Kidney tubule cell (primary cell): Measurements from ENCODE around the gene SLC6A9.

ENCODE experiments used
- DNase-seq: peaks from one replicate; pipeline ENCODE4 v3.0.0-alpha.2; 2018; ENCODE audit warnings: low spot score

SLC6A9 gene

GRCh38 chr1:44048532-44049215 lies 17.4 kb upstream of the SLC6A9 start:
- DNase-seq = no peak

- DNase-seq = no peak
These were observed 15.9 kb upstream of the SLC6A9 start for GRCh38 chr1:44047131-44047530.

DNA sequence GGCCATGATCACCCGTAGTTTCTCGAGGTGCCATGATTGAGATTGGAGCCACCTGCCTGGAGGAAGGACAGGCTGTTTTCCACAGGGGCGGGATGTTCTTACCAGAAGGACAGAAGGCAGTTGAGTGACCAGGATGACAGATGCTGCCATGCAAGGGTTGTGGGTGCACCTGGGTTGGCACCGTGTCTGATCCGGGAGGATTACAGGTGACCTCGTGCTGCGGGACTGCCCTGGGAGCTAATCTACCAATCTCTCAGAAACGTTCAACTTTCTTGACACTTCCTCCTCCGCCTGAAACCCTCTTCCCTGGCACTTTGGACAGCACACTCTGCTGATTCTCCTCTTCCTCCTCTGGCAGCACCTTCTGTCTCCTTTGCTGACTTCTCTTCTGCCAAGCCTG lies 13.8 kb upstream of the SLC6A9 start:
- no peak for DNase-seq

DNA sequence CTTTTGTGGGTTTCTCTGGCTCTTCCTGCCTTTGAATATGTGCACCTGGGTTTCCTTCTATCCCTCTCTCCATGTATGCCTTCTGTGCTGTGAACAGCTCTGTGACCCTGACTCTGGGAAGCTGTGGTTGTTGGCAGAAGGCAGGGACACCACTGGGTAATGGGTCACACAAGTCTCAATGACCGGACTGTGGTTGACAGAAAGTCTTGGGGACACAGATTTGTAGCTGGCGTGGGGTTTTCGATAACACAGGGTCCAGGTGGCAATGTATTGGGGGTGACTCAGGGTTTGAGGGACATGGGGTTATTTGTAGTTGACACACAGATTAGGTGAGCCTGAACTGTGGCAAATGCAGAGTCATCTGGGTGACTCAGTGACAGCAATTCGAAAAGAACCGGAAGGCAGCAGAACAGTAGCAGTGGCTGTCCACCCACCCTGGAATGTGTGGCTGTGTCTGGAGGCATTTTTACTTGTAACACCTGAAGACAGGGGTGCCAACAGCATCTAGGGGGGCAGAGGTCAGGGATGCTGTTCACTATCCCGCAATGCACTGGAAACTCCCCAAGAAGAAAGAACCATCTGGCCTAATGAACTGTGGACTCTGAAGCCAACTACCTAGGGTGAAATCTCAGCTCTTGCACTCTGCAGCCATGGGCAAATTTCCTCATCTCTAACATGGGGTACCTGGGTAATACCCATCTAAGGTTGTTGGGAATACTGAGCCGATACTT lies 13.0 kb upstream of the SLC6A9 start:
- peak; percentile 69 for DNase-seq

DNA sequence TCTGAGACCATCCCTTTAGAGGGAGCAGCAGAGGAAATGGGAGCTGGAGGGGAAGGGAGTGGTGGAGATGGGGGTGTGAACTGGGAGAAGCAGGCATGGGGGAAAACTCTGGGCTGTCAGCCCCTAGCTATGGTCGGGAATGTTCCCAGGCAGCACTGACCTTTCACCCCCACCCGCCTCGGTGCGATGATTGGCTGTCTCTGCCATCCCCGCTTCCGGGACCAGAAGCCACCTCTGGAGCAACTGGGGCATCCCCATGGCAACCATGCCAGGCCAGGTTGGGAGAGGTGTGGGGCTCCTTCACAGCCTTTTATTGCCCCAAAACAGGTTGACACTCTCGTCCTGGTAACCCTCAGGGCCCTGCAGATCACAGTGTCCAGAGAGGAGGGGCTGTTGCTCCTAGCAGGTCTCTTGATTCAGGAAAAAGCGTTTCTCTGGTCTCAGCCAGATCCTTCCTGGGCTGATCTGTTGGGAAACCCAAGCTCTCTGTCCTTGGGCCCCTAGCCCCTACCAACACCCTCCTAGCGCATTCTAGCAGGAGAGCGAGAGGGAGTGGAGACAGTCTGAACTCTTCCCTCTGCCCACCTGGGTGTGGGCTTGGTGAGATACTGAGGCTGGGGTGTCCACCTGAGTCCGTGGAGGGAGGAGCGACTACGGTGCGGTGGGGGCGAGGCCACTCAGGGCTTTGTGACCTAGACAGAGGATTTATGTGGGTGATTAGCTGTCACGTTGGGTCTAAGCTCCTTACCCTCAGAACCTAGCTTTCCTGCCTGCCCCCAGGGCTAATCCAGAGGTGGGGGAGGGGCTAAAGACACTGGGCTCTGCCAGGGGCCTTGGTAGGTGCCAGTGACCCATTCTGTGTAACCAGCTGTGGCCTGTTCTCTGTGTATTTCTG lies 12.2 kb upstream of the SLC6A9 start:
- DNase-seq = no peak

GRCh38 chr1:44040846-44041245 lies 9.6 kb upstream of the SLC6A9 start:
- DNase-seq = peak; percentile 51

DNA sequence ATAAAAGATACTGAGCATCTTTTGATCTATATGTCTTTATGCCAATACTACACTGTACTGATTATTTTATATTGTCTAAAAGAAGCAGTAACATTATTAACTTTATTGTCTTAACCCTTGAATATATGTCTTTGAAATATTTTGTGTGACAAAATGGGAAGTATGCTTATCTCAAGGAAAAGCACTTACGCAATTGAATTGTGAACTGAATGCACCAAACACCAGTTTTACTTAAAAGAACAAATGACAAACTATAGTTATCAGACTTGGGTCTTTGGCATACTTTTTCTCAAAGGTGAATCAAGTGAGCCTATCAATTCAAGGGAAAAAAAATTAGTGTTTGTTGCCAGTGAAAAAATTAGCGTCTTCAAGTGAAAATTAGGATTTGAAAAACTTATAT lies 9.2 kb upstream of the SLC6A9 start:
- no peak for DNase-seq

DNA sequence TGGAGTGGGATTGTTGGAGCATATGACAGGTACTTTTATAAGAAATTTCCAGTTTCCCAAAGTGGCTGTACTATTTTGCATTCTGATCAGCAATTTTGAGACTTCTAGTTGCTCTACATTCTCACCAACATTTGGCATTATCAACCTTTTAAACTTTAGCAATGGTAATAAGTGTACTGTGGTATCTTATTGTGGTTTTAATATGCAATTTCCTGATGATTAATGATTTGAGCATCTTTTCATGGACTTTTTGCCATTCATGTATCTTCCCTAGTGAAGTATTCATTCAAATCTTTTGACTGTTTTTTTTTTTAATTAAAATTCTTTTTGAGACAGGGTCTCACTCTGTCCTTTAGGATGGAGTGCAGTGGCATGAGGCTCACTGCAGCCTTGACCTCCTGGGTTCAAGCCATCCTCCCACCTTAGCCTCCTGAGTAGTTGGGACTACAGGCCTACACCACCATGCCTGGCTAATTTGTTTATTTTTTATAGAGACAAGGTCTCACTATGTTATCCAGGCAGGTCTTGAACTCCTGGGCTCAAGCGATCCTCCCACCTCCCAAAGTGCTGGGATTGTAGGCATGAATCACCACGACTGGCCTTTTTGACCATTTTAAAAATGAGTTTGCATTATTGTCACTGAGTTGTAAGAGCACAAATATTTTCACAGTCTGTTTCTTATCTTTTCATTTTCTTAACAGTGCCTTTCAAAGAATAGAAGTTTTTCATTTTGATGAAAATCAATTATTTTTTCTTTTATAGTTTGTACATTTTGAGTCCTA lies 7.8 kb upstream of the SLC6A9 start:
- no peak for DNase-seq

DNA sequence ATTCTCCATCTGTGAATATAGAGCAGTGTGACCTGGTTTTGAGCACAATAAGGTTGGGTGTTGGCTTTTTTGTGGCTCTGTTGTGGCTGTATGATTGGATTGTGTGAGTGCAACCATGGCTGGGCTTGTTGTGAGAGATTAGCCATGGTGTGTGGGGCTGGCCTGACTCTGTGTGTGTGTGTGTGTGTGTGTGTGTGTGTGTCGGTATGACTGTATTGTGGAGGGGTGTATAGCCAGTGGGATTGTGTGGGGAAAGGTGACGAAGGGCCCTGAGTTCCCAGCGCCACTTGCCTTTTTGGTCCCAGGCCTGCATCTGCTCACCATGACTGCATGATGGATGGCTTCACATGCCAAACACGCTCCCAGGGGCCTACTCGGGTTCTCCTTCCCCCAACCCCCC lies 5.9 kb upstream of the SLC6A9 start:
- DNase-seq = no peak

GRCh38 chr1:44036409-44037139 lies 5.3 kb upstream of the SLC6A9 start:
- peak; percentile 73 for DNase-seq

- no peak for DNase-seq
These were observed 4.6 kb upstream of the SLC6A9 start for GRCh38 chr1:44035726-44036408.

DNA sequence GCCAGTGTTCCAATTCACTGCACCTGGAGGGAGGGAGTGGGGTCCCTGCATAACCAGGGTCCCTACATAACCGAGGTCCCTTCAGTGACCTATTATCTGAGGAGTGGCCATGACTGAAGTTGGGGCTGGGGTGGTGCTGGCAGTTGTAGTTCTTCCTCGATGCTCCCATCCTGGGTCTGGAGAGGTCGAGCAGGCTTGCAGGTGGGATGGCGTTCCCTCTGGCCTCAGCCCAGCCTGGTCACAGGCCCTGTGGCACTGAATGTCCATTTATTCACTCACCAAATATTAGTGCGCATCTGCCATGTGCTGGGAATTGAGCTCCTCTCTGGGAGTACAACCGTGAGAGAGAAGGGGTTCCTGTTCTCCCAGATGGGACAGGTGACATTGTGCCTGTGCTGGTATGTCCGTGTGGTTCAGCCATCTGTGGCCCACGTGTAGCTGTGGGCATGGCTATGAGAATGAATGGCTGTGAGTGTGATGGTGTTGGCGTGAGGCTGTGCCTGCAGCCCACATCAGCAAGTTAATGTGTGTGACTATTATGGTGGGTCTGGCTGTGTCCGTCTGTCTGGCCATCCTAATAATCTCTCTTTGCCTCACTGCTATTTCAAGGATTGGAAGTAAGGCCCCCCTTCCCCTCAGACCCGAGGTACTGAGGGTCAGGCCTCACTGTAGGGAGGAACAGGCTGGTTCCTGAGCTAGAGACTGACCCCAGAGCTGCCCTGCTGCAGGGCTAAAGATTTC lies 3.9 kb upstream of the SLC6A9 start:
- DNase-seq = no peak

DNA sequence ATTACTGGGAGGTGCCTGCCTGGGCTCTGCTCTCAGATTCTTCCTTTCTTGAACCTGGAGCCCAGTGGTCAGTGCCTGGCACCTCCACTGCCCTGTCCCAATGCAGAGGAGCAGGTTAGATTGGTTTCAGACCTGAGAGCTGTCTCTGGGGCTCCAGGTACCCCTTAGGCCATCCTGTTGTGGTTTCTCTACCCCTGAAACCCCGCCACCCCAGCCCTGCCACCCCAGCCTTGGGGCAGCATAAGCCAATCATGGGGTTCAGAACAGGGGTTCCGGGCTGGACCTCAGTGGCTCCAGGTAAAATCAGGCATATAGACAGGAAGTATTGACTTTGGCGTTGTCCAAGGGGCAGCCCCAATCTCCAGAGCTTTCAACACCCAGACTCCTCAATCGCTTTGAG lies 3.2 kb upstream of the SLC6A9 start:
- DNase-seq = no peak

- no peak for DNase-seq
These were observed 2.5 kb upstream of the SLC6A9 start for GRCh38 chr1:44033756-44034155.

DNA sequence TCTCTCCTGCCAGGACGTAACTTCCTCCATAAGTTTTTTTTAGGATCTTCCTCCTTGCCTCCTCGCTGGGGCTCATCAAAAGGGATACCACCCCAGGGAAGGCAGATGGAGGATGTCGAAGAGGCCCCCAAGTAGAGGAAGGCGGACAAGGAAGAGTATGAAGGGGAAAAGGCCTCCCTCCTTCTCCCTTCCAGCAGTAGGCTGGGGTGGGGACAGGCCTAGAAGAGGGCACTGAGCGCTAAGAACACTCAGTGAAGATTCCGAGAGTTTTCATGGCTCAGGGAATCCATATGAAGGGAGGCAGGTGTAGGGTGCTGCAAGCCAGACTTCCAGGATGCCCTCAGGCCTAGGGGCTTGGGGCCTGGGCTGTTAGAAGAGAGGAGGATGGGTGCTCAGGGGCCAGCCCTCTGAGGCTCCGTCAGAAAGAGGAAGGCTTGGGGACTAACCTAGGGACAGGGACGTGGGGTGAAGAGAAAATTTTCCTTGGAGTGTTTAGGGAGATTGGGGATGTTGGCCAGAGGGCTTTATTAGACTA lies 1.8 kb upstream of the SLC6A9 start:
- DNase-seq = no peak

GRCh38 chr1:44032170-44032790 lies 1.0 kb upstream of the SLC6A9 start:
- DNase-seq = no peak

DNA sequence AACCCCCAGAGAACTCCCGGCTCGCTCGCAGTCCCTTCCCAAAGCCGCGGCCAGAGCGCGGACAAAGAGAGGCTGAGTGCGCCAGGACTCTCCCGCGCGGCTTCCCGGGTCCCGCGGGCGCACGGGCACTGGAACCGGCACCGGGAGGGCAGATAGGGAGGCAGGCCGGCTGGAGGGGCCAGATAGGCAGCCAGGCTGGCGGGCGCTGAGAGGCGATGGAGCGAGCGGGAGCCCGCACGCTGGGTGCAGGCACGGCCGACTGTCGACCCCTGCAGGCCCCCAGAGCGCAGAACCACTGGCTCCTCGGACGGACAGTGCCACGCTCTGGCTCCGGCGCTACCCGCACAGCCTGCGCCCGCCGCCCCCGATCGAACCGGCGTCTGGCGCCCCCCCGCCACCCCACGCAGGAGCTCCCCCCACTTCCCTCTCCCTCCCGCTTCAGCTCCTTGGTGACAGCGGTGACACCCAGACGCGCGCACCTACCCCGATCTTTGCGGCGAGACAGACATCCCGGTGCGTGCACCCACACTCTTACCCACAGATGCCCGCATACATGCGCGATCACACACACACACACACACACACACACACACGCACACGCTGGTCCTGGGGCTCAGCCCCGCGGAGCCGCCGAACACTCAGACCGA lies 534 bp downstream of the SLC6A9 start:
- peak; percentile 12 for DNase-seq

GRCh38 chr1:44029911-44030604 lies 1.2 kb downstream of the SLC6A9 start:
- DNase-seq = peak; percentile 88
